OCI-LY1 (cell line): Measurements from ENCODE around the gene RGS8.

ENCODE experiments used
- H2AFZ ChIP-seq: fragments of 200-600 bp; sonication (generic), shearing (Covaris generic); 2 replicates; pipeline ENCODE4 v1.6.0; 2014; ENCODE audit warnings: antibody characterized with exemption, mild to moderate bottlenecking, low read length
- H3F3A ChIP-seq: fragments of 200-600 bp; sonication (generic), shearing (Covaris generic); 2 replicates; pipeline ENCODE4 v1.6.0; 2014; ENCODE audit warnings: mild to moderate bottlenecking, antibody characterized with exemption, low read length, moderate library complexity; ENCODE audit not compliant: insufficient read depth
- H3K27ac ChIP-seq: fragments of 200-600 bp; sonication (generic); 2 replicates; pipeline ENCODE4 v1.5.1; 2014; ENCODE audit warnings: low read length, mixed run types, mild to moderate bottlenecking, low read depth; ENCODE audit not compliant: poor library complexity, severe bottlenecking
- H3K27me3 ChIP-seq: fragments of 200-600 bp; sonication (generic); 2 replicates; pipeline ENCODE4 v1.6.0; 2014; ENCODE audit warnings: antibody characterized with exemption, mild to moderate bottlenecking, low read length, moderate library complexity; ENCODE audit not compliant: insufficient read depth
- H3K36me3 ChIP-seq: fragments of 200-600 bp; sonication (generic); 2 replicates; pipeline ENCODE4 v1.6.1; 2014; ENCODE audit warnings: mild to moderate bottlenecking, antibody characterized with exemption, low read length, moderate library complexity, mixed read lengths; ENCODE audit not compliant: insufficient read depth
- H3K4me1 ChIP-seq: fragments of 200-600 bp; sonication (generic); 2 replicates; pipeline ENCODE4 v1.5.1; 2014; ENCODE audit warnings: mild to moderate bottlenecking, low read length, moderate library complexity; ENCODE audit not compliant: insufficient read depth, severe bottlenecking
- H3K4me2 ChIP-seq: fragments of 200-600 bp; sonication (generic), shearing (Covaris generic); 2 replicates; pipeline ENCODE4 v1.6.1; 2014; ENCODE audit warnings: low read length
- H3K4me3 ChIP-seq: fragments of 200-600 bp; sonication (generic); 2 replicates; pipeline ENCODE4 v1.5.1; 2014; ENCODE audit warnings: low read length, low read depth, mild to moderate bottlenecking, mixed read lengths; ENCODE audit not compliant: poor library complexity, severe bottlenecking
- H3K79me2 ChIP-seq: fragments of 200-600 bp; shearing (Covaris generic); 2 replicates; pipeline ENCODE4 v1.6.1; 2016; ENCODE audit warnings: mixed run types, low read length, mixed read lengths; ENCODE audit not compliant: insufficient read depth
- H3K9ac ChIP-seq: fragments of 200-600 bp; sonication (generic), shearing (Covaris generic); 2 replicates; pipeline ENCODE4 v1.6.1; 2014; ENCODE audit warnings: mild to moderate bottlenecking, low read length, mixed read lengths
- H3K9me2 ChIP-seq: fragments of 200-600 bp; sonication (generic), shearing (Covaris generic); 2 replicates; pipeline ENCODE4 v1.6.1; 2014; ENCODE audit warnings: low read depth, mild to moderate bottlenecking, low read length, mixed read lengths
- H3K9me3 ChIP-seq: fragments of 200-600 bp; shearing (Covaris generic); 2 replicates; pipeline ENCODE4 v1.6.1; 2014; ENCODE audit warnings: low read length, mixed read lengths
- H4K20me1 ChIP-seq: fragments of 200-600 bp; sonication (generic), shearing (Covaris generic); 2 replicates; pipeline ENCODE4 v1.6.0; 2016; ENCODE audit warnings: mild to moderate bottlenecking, low read length; ENCODE audit not compliant: insufficient read depth
- EZH2 ChIP-seq: fragments of 200-600 bp; sonication (generic), shearing (Covaris generic); IDR thresholded peaks from 2 replicates; pipeline ENCODE4 v1.8.0; 2017; ENCODE audit warnings: borderline replicate concordance, mixed run types, mild to moderate bottlenecking, antibody characterized with exemption, low read length, moderate library complexity, mixed read lengths
- TF ChIP-seq, protein P1 (sequence below): fragments of 200-600 bp; sonication (generic), shearing (Covaris generic); IDR thresholded peaks from 2 replicates; pipeline ENCODE4 v1.5.1; 2017; ENCODE audit warnings: mild to moderate bottlenecking, antibody characterized with exemption, low read length, moderate library complexity, mixed read lengths

RGS8 gene

DNA sequence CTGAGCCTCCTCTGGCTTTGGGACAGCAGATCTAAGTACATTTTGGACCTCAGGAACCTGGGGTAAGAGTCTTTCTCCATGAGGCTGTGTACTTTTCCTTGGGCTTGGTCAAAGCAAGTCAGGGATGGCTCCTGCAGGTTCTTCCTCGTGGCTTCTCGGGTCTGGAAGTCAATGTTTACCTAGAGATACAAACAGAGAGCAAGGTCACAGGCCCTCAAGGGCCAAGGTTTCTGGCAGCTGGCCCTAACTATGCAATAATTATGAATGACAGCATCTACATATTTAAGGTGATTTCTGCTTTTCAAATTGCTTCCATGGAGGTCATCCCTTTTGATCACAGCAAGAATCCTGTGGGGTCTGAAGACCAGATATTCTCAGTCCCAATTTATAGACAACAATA, 37.6 kb downstream of the RGS8 start:
- no peak overlapping the region for H3K4me2 ChIP-seq
- no peak overlapping the region for H2AFZ ChIP-seq
- no peaks in the 10 kb centered on the region for H3K36me3 ChIP-seq
- H3K9me3 ChIP-seq: no peaks in the 10 kb centered on the region
- H4K20me1 ChIP-seq: no peaks in the 10 kb centered on the region
- no peaks in the 10 kb centered on the region for H3K27me3 ChIP-seq
- H3K79me2 ChIP-seq: no peaks in the 10 kb centered on the region
- H3K4me1 ChIP-seq: peaks cover 29% of the 10 kb centered on the region
- H3F3A ChIP-seq: no peaks in the 10 kb centered on the region
- H3K9ac ChIP-seq: no peak overlapping the region
- no peak overlapping the region for H3K27ac ChIP-seq
- no peaks in the 10 kb centered on the region for H3K9me2 ChIP-seq
- H3K4me3 ChIP-seq: no peak overlapping the region
- no peak for TF ChIP-seq EZH2
- TF ChIP-seq, protein P1, sequence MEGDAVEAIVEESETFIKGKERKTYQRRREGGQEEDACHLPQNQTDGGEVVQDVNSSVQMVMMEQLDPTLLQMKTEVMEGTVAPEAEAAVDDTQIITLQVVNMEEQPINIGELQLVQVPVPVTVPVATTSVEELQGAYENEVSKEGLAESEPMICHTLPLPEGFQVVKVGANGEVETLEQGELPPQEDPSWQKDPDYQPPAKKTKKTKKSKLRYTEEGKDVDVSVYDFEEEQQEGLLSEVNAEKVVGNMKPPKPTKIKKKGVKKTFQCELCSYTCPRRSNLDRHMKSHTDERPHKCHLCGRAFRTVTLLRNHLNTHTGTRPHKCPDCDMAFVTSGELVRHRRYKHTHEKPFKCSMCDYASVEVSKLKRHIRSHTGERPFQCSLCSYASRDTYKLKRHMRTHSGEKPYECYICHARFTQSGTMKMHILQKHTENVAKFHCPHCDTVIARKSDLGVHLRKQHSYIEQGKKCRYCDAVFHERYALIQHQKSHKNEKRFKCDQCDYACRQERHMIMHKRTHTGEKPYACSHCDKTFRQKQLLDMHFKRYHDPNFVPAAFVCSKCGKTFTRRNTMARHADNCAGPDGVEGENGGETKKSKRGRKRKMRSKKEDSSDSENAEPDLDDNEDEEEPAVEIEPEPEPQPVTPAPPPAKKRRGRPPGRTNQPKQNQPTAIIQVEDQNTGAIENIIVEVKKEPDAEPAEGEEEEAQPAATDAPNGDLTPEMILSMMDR: no peak

DNA sequence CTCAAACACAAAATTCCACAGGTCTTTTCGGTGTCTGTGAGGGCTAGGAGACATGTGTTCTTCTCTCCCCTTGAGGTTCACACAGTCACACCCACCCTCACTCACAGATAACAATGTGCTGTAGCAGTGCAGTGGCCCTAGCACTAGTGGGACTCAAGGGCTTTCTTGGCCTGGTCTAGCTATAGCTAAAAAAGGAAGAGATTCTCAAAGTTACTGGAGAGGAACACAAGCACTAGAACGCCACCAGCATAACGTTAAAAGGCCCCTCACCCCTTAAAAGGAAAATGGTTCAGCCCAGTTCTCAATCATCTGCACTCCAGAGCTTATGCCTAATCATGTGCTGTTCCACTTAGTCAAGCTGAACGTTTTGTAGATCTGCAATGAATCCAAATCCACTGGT, 39.5 kb downstream of the RGS8 start:
- H3K27me3 ChIP-seq: no peaks in the 10 kb centered on the region
- no peaks in the 10 kb centered on the region for H3K9me3 ChIP-seq
- no peak overlapping the region for H3K4me3 ChIP-seq
- H3K9me2 ChIP-seq: no peaks in the 10 kb centered on the region
- H3K36me3 ChIP-seq: no peaks in the 10 kb centered on the region
- no peak overlapping the region for H3K9ac ChIP-seq
- H3K4me2 ChIP-seq: no peak overlapping the region
- TF ChIP-seq EZH2: no peak
- TF ChIP-seq, protein P1: no peak
- H3K4me1 ChIP-seq: peaks cover 15% of the 10 kb centered on the region
- H2AFZ ChIP-seq: no peak overlapping the region
- H3K27ac ChIP-seq: no peak overlapping the region
- no peaks in the 10 kb centered on the region for H4K20me1 ChIP-seq
- no peaks in the 10 kb centered on the region for H3K79me2 ChIP-seq
- no peaks in the 10 kb centered on the region for H3F3A ChIP-seq

GRCh38 chr1:182643699-182644098, 40.7 kb downstream of the RGS8 start:
- H3K4me2 ChIP-seq: no peak overlapping the region
- H3K4me1 ChIP-seq: peaks cover 9% of the 10 kb centered on the region
- H4K20me1 ChIP-seq: no peaks in the 10 kb centered on the region
- no peak overlapping the region for H3K27ac ChIP-seq
- no peaks in the 10 kb centered on the region for H3F3A ChIP-seq
- H2AFZ ChIP-seq: no peak overlapping the region
- H3K9me3 ChIP-seq: no peaks in the 10 kb centered on the region
- H3K9ac ChIP-seq: no peak overlapping the region
- H3K79me2 ChIP-seq: no peaks in the 10 kb centered on the region
- H3K9me2 ChIP-seq: no peaks in the 10 kb centered on the region
- H3K27me3 ChIP-seq: no peaks in the 10 kb centered on the region
- TF ChIP-seq, protein P1: no peak
- no peak for TF ChIP-seq EZH2
- H3K36me3 ChIP-seq: no peaks in the 10 kb centered on the region
- H3K4me3 ChIP-seq: no peak overlapping the region
